Measurements from ENCODE around the gene C22orf15. TPM values are rescaled to one million over a fixed set of nuclear protein-coding genes. Genes with fewer than 3 reads are reported as not detected.
A peak's percentile ranks its signal among the peaks of the same experiment; 100 is the strongest.

C22orf15 gene
- total and polyA plus RNA-seq, 9 of the 15 experiments (the other 6 are each of a cell fraction or from before 2014, with no cell fraction given) = 0.07 TPM; not detected in 8

- TF ChIP-seq NFE2L1 (tag; IDR thresholded peaks at IDR 0.05; ENCODE audit: borderline replicate concordance, low read depth) = no peak
- no peak for TF ChIP-seq ZNF408 (CRISPR knock-in tag; IDR thresholded peaks at IDR 0.05; ENCODE audit: low read depth)
- TF ChIP-seq XRCC5 (IDR thresholded peaks at IDR 0.05; ENCODE audit: low read depth, low read length) = no peak
- peak; percentile 17 for TF ChIP-seq MAX (CRISPR knock-in tag; IDR thresholded peaks at IDR 0.05)
- no peak for TF ChIP-seq ZNF695 (CRISPR knock-in tag; IDR thresholded peaks at IDR 0.05)
- no peak for TF ChIP-seq ZNF518B (CRISPR knock-in tag; IDR thresholded peaks at IDR 0.05)
- TF ChIP-seq ATF1 (CRISPR knock-in tag; IDR thresholded peaks at IDR 0.05) = no peak
- TF ChIP-seq ATF1 (tag; IDR thresholded peaks at IDR 0.05) = no peak
- TF ChIP-seq THAP12 (CRISPR knock-in tag; IDR thresholded peaks at IDR 0.05) = no peak
- TF ChIP-seq SNIP1 (IDR thresholded peaks at IDR 0.05; ENCODE audit: low read depth) = no peak
- TF ChIP-seq HNRNPL (IDR thresholded peaks at IDR 0.05; ENCODE audit: low read depth, low read length) = 0 out of 2 replicates have a peak, but pooled peaks have one; percentile 11
- TF ChIP-seq HNRNPLL (IDR thresholded peaks at IDR 0.05; ENCODE audit: low read depth, low read length, poor library complexity, severe bottlenecking) = no peak
- TF ChIP-seq POU5F1 (IDR thresholded peaks at IDR 0.05; ENCODE audit: borderline replicate concordance, low read depth, low read length, partially characterized antibody) = no peak
- TF ChIP-seq CBX3 (IDR thresholded peaks at IDR 0.05; ENCODE audit: borderline replicate concordance in 1 of 2, low read length in 2 of 2) = no peak
- TF ChIP-seq ZEB2 (IDR thresholded peaks at IDR 0.05) = no peak
- TF ChIP-seq ZNF431 (CRISPR knock-in tag; IDR thresholded peaks at IDR 0.05) = no peak
- TF ChIP-seq NR2F6 (CRISPR knock-in tag; IDR thresholded peaks at IDR 0.05) = no peak
- no peak for TF ChIP-seq IRF1 (CRISPR knock-in tag; IDR thresholded peaks at IDR 0.05; ENCODE audit: borderline replicate concordance)
- TF ChIP-seq ZNF311 (CRISPR knock-in tag; IDR thresholded peaks at IDR 0.05) = no peak
- no peak for TF ChIP-seq CTCF (IDR thresholded peaks at IDR 0.05 in 2 of 3, conservative IDR thresholded peaks at IDR 0.05 in 1 of 3; ENCODE audit: insufficient read depth in 2 of 3, low read depth in 1 of 3, low read length in 3 of 3)
These were observed 11.3 kb upstream of the C22orf15 start (continued) for GRCh38 chr22:23751441-23751996.
